H7 (cell line): ENCODE measurements around the gene SEMA7A. TPM values are rescaled to one million over a fixed set of nuclear protein-coding genes. Genes with fewer than 3 reads are reported as not detected.
A peak's percentile ranks its signal among the peaks of the same experiment; 100 is the strongest.

Source experiments
- DNase-seq: peaks from one replicate; pipeline ENCODE4 v3.0.0; 2012
- H3K27me3 ChIP-seq: 2 replicates; pipeline ENCODE4 v1.6.0; 2011; ENCODE audit warnings: mild to moderate bottlenecking, low read length; ENCODE audit not compliant: control insufficient read depth, insufficient read depth
- H3K36me3 ChIP-seq: replicated peaks from 2 replicates; pipeline ENCODE4 v1.5.1; 2011; ENCODE audit warnings: low read length; ENCODE audit not compliant: control insufficient read depth, insufficient read depth
- H3K4me3 ChIP-seq: 2 replicates; pipeline ENCODE4 v1.5.1; 2011; ENCODE audit warnings: low read depth, mild to moderate bottlenecking, control low read depth, low read length, moderate library complexity; ENCODE audit not compliant: insufficient read depth
- total RNA-seq: library from RNA; depleted of rRNA; stranded (reverse); fragments of >200 nt; shearing (Covaris generic); gene quantifications from 2 replicates; pipeline ENCODE4 v1.2.3, GENCODE V29; 2014

SEMA7A gene
- total RNA-seq, 1 experiment from 2014 or later, result 36.0 TPM

DNA sequence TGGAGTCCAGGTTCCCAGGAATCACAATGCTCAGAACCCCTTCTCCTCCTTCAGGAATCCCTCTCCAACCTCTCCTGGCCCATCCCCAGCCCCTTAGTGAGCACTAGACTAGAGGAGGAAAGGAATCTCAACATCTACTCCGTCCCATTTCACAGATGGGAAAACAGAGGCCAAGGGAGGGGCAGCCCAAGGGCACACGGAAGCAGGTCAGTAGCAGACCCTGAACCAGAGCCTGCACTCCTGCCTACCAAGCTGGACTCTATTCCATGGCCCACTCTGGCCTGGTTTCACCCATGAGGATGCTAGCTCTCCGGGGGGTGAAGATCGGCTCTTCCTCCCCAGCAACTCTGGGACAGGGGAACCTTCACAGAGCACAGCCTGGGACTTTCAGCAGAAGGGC lies 14.3 kb downstream of the SEMA7A start:
- no peaks in the 10 kb centered on the region for H3K27me3 ChIP-seq
- no peak overlapping the region for H3K4me3 ChIP-seq
- peaks cover 6% of the 10 kb centered on the region for H3K36me3 ChIP-seq
- DNase-seq, result peak; percentile 33

DNA sequence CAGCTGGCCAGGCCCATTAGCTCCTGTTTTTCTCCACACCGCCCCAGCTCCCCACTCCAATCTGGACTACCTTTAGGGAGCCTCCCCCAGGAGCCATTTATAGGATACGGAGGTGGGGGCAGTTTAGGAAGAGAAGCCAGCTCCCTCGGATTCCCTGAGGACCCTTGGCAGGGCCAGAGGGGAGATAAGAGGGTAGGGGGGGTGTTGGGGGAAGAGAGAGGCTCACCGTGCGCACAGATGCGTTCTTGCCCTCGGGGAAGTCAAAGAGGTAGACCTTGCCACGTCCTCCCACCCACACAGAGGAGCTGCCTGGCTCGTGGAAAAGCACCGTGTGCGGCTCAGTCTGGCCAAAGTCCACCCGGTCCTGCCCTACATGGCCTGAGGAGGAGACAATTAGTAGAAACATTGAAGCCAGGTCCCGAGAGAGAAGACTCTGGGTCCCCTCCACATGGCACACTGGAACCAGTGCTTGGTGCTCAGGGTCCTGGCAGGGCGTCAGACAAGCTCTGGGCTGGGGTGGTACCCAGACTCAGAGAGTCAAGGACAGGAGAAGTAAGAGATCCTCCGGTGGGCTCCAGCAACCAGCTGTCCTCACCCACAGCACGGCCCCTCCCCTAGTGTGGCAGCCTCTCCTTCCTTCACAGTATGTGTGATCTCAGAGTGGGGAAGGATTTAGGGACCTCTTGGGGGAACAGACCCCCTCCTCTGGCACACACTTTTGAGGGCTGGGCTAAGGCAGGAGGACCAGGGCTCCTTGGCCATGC lies 15.0 kb downstream of the SEMA7A start:
- Histone ChIP-seq H3K36me3 (peaks cover 6% of the 10 kb centered on the region), H3K27me3 (no peaks in the 10 kb centered on the region), H3K4me3 (no peak overlapping the region)
- DNase-seq, result no peak

DNA sequence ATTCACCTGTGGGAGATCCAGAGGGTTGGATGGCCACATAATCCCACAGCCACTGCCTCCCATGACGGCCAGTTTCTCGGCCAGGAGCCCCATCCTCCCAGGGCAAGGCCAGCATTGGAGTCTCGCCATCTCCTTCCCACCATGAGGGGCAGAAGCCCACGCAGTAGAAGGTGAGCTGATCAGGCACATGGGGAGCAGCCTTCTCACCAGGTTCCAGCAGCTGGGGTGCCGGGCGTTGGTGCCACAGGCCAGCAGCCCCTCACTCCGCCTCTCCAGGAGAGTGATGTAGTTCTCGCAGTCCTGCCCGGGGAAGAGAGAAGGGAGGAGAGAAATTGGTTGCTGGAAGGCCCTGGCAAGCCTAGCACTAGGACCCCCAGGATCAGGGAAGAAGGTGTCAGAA lies 16.1 kb downstream of the SEMA7A start:
- Histone ChIP-seq H3K36me3 (peaks cover 6% of the 10 kb centered on the region), H3K27me3 (no peaks in the 10 kb centered on the region), H3K4me3 (no peak overlapping the region)
- DNase-seq, result no peak

DNA sequence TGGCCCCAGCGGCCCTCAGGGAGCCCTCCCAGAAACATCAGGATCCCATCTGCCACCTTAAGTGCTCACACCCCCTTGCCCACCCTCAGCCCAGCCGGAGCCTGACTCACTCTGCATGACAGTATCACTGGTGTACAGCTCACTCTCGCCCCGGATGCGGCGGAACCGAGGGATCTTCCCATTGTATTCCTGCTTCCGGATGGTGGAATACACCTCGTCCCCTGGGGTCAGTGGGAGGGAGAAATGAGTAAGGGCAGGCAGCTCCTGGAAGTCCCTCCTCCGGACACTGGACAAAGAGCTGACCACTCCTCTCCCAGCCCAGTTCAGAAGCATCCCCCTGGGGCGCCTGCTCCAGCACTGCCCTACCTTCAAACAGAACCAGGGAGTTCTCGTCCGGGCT lies 16.5 kb downstream of the SEMA7A start:
- Histone ChIP-seq H3K27me3 (no peaks in the 10 kb centered on the region), H3K4me3 (no peak overlapping the region), H3K36me3 (peaks cover 6% of the 10 kb centered on the region)
- DNase-seq, result no peak

DNA sequence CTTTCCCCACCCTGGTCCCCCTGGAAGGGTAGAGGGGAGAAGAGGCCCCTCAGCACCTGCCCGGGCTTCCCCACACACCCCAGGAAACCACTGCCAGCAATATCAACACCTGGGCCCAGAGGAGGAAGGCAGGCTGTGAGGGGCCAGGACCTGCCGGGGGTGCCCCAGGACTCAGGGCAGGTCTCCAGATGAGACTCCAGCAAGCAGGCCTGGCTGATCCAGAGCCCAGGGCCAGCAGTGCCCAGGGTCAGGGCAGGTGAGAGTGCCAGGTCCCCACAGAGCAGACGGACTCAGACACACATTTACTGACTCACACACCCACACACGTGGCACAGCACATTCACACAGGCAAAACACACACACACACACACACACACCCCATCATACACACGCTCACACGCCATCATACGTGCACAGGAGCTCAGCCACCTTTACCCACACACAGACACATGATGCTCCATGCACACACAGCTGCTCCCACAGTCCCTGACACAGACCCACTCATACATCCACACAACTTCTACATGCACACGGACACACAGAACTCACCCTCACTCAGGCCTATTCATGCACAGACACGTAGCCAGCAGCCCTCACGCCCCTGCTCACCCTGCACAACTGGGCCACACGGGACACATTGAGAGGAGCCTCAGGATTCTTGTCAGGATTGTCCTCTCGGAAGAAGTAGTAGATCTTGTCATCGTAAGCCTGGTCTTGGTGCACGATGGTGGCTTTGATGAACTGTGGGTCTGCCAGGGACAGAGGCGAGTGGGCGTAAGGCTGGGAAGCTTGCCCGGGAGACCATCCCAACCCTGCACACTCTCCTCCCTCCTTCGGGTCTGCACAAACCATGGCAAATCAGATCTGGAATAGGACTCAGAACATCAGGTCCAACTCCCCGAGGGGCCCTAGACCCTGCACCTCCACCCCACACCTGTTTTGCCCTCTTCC lies 17.5 kb downstream of the SEMA7A start:
- peaks cover 6% of the 10 kb centered on the region for H3K36me3 ChIP-seq
- DNase-seq, result no peak
- H3K27me3 ChIP-seq, result no peaks in the 10 kb centered on the region
- H3K4me3 ChIP-seq, result no peak overlapping the region

- Histone ChIP-seq H3K4me3 (no peak overlapping the region), H3K36me3 (peaks cover 6% of the 10 kb centered on the region), H3K27me3 (no peaks in the 10 kb centered on the region)
- DNase-seq, result no peak
Observed at GRCh38 chr15:74414603-74415338, 19.0 kb downstream of the SEMA7A start.

DNA sequence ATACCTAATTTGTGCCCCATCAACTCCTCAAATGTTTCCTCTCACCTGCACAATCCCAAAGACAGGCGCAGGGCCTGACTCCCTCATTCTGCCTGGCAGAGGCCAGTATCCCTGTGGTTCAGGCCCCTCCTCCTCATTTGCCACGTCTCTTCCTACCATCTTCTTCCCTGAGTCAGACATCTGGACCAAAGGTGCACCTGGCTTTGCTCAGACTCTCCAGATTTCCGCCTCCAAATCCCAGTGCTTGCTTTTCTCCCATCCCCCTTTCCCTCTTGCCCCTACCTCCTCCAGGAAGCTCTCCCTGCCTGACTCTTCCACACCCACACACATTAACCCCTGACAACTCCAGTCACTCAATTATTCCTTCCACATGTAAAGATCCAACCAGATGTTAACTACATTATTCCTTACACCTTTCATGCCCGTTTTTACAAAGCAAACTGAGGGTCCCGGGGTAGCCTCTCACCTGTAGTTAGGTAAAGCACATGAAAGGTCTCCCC lies 19.6 kb downstream of the SEMA7A start:
- Histone ChIP-seq H3K27me3 (no peaks in the 10 kb centered on the region), H3K36me3 (peaks cover 6% of the 10 kb centered on the region), H3K4me3 (no peak overlapping the region)
- DNase-seq, result no peak

DNA sequence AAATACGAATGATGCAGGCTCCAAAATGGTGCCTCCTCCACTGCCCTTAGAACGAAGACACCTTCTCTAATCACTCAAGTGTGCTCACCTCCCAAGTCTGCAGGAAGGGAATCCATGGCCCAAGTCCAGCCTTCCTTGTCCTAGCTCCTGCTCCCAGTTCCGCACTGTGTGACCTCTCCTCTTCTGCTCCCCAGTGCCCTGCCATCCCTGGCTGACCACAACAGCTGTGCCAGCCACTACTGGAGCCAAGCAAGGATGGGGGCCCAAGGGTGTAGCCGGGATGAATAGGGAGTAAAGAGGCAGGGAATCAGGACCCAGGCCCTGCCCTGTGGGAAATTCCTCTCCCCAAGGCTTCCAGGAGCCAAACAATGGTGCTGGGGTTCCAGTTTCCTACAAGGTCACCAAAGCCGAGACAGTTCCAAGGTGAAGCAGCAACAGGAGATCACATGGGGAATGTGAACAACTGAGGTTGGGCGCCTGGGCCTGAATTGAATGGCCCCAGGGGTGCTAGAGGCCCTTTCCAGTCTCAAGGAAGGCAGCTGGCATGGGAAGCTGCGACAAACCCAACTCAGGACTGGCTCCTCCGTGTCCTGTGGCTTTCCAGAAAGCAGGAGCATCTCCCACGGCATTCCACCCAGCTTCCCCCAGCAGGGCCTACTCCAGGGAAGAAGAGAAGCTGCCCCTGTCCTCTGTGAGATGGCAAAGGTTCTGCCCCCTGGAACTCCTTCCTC lies 20.2 kb downstream of the SEMA7A start:
- no peak for DNase-seq
- H3K36me3 ChIP-seq, result peaks cover 6% of the 10 kb centered on the region
- no peak overlapping the region for H3K4me3 ChIP-seq
- no peaks in the 10 kb centered on the region for H3K27me3 ChIP-seq

- no peak overlapping the region for H3K4me3 ChIP-seq
- peaks cover 6% of the 10 kb centered on the region for H3K36me3 ChIP-seq
- no peak for DNase-seq
- H3K27me3 ChIP-seq, result no peaks in the 10 kb centered on the region
Observed at GRCh38 chr15:74412159-74412558, 21.6 kb downstream of the SEMA7A start.

DNA sequence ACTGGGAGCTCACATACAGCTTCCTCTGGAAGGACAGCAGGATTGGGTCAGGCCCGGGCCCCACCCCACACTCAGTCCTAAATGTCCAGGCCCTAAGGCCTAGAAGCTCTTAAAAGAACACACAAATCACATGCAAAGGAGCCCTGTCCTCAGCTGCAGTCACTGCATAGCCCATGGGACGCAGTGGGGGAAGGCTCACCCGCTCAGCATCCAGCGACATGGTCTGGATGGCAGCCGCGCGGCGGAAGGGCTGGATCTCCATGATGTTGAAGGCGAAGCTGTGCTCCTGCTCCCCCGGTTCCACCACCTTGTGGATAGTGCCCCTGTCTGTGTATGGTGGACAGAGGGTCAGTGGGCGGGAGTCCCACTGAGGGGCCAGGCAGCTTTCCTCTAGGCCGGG lies 22.1 kb downstream of the SEMA7A start:
- peaks cover 6% of the 10 kb centered on the region for H3K36me3 ChIP-seq
- no peak for DNase-seq
- no peak overlapping the region for H3K4me3 ChIP-seq
- no peaks in the 10 kb centered on the region for H3K27me3 ChIP-seq

GRCh38 chr15:74410502-74410901 lies 23.3 kb downstream of the SEMA7A start:
- H3K36me3 ChIP-seq, result peaks cover 3% of the 10 kb centered on the region
- DNase-seq, result no peak
- no peaks in the 10 kb centered on the region for H3K27me3 ChIP-seq
- H3K4me3 ChIP-seq, result no peak overlapping the region

DNA sequence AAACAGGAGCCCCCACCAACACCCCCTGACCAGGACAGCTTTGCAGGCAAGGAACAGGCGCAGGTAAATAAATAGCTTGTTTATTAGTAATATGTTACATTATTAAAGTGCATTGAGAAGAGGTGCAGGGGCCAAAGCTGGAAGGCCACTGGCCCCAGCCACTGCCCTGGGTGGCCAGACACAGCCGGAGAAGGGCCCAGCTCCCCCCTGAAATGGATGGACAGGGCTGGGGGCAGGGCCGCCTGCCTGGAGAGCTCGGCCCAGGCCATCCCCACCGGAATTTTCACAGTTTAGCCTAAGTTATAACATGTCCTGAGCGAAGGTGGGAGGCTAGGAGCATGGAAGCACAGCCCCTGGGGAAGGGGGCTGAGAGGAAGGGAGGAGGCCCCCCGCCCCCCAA lies 24.5 kb downstream of the SEMA7A start:
- Histone ChIP-seq H3K36me3 (no peaks in the 10 kb centered on the region; the same call in 1 of the 2 replicates), H3K27me3 (no peaks in the 10 kb centered on the region), H3K4me3 (no peak overlapping the region)
- DNase-seq, result no peak

GRCh38 chr15:74408815-74409214 lies 24.9 kb downstream of the SEMA7A start:
- Histone ChIP-seq H3K4me3 (no peak overlapping the region), H3K36me3 (no peaks in the 10 kb centered on the region; the same call in 1 of the 2 replicates), H3K27me3 (no peaks in the 10 kb centered on the region)
- no peak for DNase-seq

DNA sequence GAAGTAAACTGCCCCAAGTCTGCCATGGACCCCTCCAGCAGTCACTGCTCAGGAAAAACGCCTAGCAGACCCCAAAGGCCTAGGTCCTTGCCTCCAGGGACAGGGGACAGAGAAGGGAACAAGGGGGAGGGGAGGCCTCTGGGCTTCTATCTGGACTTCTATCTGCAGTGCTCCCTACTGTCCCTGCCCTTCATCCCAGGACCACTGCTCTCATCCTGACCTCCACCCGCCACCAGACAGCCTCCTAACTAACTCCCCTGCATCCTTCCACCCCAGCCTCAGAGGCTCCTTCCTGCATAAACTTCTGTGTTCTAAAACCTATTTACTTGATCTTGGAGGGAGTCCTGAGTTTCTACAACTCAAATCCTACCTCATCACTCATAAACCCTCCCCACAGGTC lies 25.4 kb downstream of the SEMA7A start:
- no peaks in the 10 kb centered on the region for H3K27me3 ChIP-seq
- DNase-seq, result no peak
- no peaks in the 10 kb centered on the region; the same call in 1 of the 2 replicates for H3K36me3 ChIP-seq
- no peak overlapping the region for H3K4me3 ChIP-seq
